Myometrial cell (primary cell): ENCODE measurements around the gene CT45A10. TPM values are rescaled to one million over a fixed set of nuclear protein-coding genes. Genes with fewer than 3 reads are reported as not detected.

Source experiments
- total RNA-seq: library from RNA; depleted of rRNA; stranded (reverse); fragments of >200 nt; gene quantifications from 2 replicates; pipeline ENCODE4 v1.2.3, GENCODE V29; 2015

The CT45A10 gene
- total RNA-seq, result not detected in 2 replicates

GRCh38 chrX:135893294-135893817 lies at the start of gene CT45A10, which contains the start of gene SAGE1:
Gene CT45A10, minus strand, starts transcription at chrX:135893444. Its CDS starts 8,100 bp downstream, at chrX:135885344.
Gene SAGE1, plus strand, starts transcription at chrX:135893716. Its CDS starts 2,527 bp downstream, at chrX:135896243.

DNA sequence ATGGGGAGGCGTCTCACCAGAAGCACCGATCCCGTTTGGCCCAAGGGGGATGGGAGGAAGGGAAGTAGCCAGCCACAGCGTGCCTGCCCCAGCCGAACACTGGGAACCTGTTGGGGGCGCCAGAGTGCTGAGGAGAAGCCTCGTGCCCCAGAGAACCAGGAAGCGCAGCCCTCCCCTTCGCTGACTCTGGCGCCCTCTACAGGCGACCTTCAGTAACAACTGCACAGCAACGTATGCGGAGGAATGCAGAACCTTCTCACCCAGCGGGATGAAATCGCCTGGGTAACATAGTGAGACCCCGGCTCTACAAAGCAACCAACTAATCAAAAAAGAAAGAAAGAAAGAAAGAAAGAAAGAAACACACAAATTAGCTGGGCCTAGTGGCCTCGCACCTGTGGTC lies 21.5 kb downstream of the CT45A10 start, which contains the start of gene CT45A9:
CT45A9 (minus strand) TSS at position 101 of the 400 bp plus-strand sequence. CDS start 3,751 bp downstream, outside the sequence.

GRCh38 chrX:135854438-135854837 lies 38.8 kb downstream of the CT45A10 start, which contains the start of gene CT45A8:
Gene CT45A8, minus strand, starts transcription at chrX:135854538. Its CDS starts 3,755 bp downstream, at chrX:135850783.

GRCh38 chrX:135837180-135837579 lies 56.1 kb downstream of the CT45A10 start, which contains the start of gene CT45A7:
Gene CT45A7, minus strand, starts transcription at chrX:135837280. Its CDS starts 3,747 bp downstream, at chrX:135833533.

Other genes starting within 250 kb of the CT45A10 start
- gene CT45A1, start 179.8 kb downstream of the CT45A10 start, total RNA-seq, result not detected in 2 replicates
- gene CT45A3, start 125.3 kb downstream of the CT45A10 start, total RNA-seq, result not detected in 2 replicates
- gene CT45A5, start 107.9 kb downstream of the CT45A10 start, total RNA-seq, result not detected in 2 replicates
- gene CT45A6, start 90.7 kb downstream of the CT45A10 start, total RNA-seq, result not detected in 2 replicates
- not detected in 2 replicates for gene CT45A2, start 73.4 kb downstream of the CT45A10 start, total RNA-seq
- not detected in 2 replicates for gene CT45A7, start 56.2 kb downstream of the CT45A10 start, total RNA-seq
- not detected in 2 replicates for gene CT45A8, start 38.9 kb downstream of the CT45A10 start, total RNA-seq
- gene CT45A9, start 21.6 kb downstream of the CT45A10 start, total RNA-seq, result not detected in 2 replicates
- gene SAGE1, start 272 bp upstream of the CT45A10 start, total RNA-seq, result not detected in 2 replicates
- 20.2 and 20.5 TPM in 2 replicates for gene MMGT1, start 80.5 kb upstream of the CT45A10 start, total RNA-seq
- gene SLC9A6, start 92.0 kb upstream of the CT45A10 start, total RNA-seq, result 20.8 and 21.6 TPM in 2 replicates